Activated CD4-positive, alpha-beta memory T cell treated with anti-CD3 and anti-CD28 coated beads for 36 hours (primary cell): ENCODE measurements around the gene OR7D2. TPM values are rescaled to one million over a fixed set of nuclear protein-coding genes. Genes with fewer than 3 reads are reported as not detected.

ENCODE experiments used
- total RNA-seq, 2 experiments: library from RNA; stranded (reverse); gene quantifications; one replicate each; pipeline ENCODE4 v1.2.3, GENCODE V29; 2021

Gene OR7D2
- total RNA-seq, 2 experiments from 2014 or later = 0.17 TPM; not detected in 1

Other genes starting within 250 kb of the OR7D2 start
- not detected for gene MUC16, start 168.6 kb upstream of the OR7D2 start, total RNA-seq
- not detected for gene OR1M1, start 91.9 kb upstream of the OR7D2 start, total RNA-seq
- not detected for gene OR7G2, start 71.5 kb upstream of the OR7D2 start, total RNA-seq
- not detected for gene OR7G1, start 63.2 kb upstream of the OR7D2 start, total RNA-seq
- not detected for gene OR7G3, start 52.0 kb upstream of the OR7D2 start, total RNA-seq
- 10 to 100 TPM; 31.8 to 31.9 TPM for gene ZNF317, start 38.6 kb upstream of the OR7D2 start, total RNA-seq
- not detected for gene OR7D4, start 40.6 kb downstream of the OR7D2 start, total RNA-seq
- not detected for gene OR7E24, start 72.0 kb downstream of the OR7D2 start, total RNA-seq
- 1 to 10 TPM; 5.8 to 6.8 TPM for gene ZNF699, start 130.9 kb downstream of the OR7D2 start, total RNA-seq
- 1 to 10 TPM; 8.0 to 9.4 TPM for gene ZNF559, start 145.2 kb downstream of the OR7D2 start, total RNA-seq
- under 1 TPM; 0.43 to 0.46 TPM for gene ZNF177, start 184.0 kb downstream of the OR7D2 start, total RNA-seq